HepG2 (cell line): ENCODE results near the gene ASB16. TPM values are rescaled to one million over a fixed set of nuclear protein-coding genes. Genes with fewer than 3 reads are reported as not detected.

Experiments used
- CEBPB ChIP-seq: IDR thresholded peaks from 2 replicates; pipeline ENCODE4 v1.6.1; 2011; ENCODE audit warnings: low read depth, low read length, improper control_type of control experiment, borderline replicate concordance
- DNMT3B ChIP-seq: conservative IDR thresholded peaks from 2 replicates; pipeline ENCODE4 v1.6.1; 2016; ENCODE audit warnings: missing biosample characterization, control low read depth
- EZH2 ChIP-seq: conservative IDR thresholded peaks from 2 replicates; pipeline ENCODE4 v1.6.1; 2012; ENCODE audit warnings: mild to moderate bottlenecking, low read depth, low read length, moderate library complexity
- FOXA3 ChIP-seq: IDR thresholded peaks from 2 replicates; pipeline ENCODE4 v1.6.1; 2016; ENCODE audit warnings: missing genetic modification reagents, missing compliant biosample characterization
- FUBP1 ChIP-seq: sonication (generic); formaldehyde crosslinking; IDR thresholded peaks from 2 replicates; pipeline ENCODE4 v1.5.1; 2020; ENCODE audit warnings: missing genetic modification reagents, mild to moderate bottlenecking, borderline replicate concordance
- IKZF4 ChIP-seq: sonication (generic); formaldehyde crosslinking; IDR thresholded peaks from 2 replicates; pipeline ENCODE4 v1.5.1; 2020; ENCODE audit warnings: borderline replicate concordance, mild to moderate bottlenecking, low read depth, missing genetic modification reagents; ENCODE audit errors: not compliant biosample characterization
- JUND ChIP-seq: sonication (generic); formaldehyde crosslinking; IDR thresholded peaks from 2 replicates; pipeline ENCODE4 v1.8.0; 2022; ENCODE audit warnings: mild to moderate bottlenecking, missing genetic modification reagents
- KLF6 ChIP-seq: IDR thresholded peaks from 2 replicates; pipeline ENCODE4 v1.8.0; 2016; ENCODE audit warnings: missing biosample characterization, missing genetic modification reagents
- KMT2A ChIP-seq: sonication (generic); formaldehyde crosslinking; IDR thresholded peaks from 2 replicates; pipeline ENCODE4 v1.4.0; 2020; ENCODE audit warnings: missing genetic modification reagents
- MED1 ChIP-seq: sonication (generic); formaldehyde crosslinking; IDR thresholded peaks from 2 replicates; pipeline ENCODE4 v1.4.0; 2020; ENCODE audit warnings: missing genetic modification reagents
- ONECUT2 ChIP-seq: sonication (generic); formaldehyde crosslinking; IDR thresholded peaks from 2 replicates; pipeline ENCODE4 v1.4.0; 2020; ENCODE audit warnings: missing genetic modification reagents
- PHF20 ChIP-seq: sonication (generic); formaldehyde crosslinking; IDR thresholded peaks from 2 replicates; pipeline ENCODE4 v1.5.0; 2020; ENCODE audit warnings: mild to moderate bottlenecking, missing genetic modification reagents
- POGK ChIP-seq: sonication (generic); formaldehyde crosslinking; conservative IDR thresholded peaks from 2 replicates; pipeline ENCODE4 v1.8.0; 2022; ENCODE audit warnings: mild to moderate bottlenecking, moderate library complexity, missing genetic modification reagents
- RAD21 ChIP-seq: fragments of 450-650 bp; formaldehyde crosslinking; IDR thresholded peaks from 2 replicates; pipeline ENCODE4 v1.5.0; 2020; ENCODE audit warnings: mild to moderate bottlenecking
- SALL1 ChIP-seq: sonication (generic); formaldehyde crosslinking; IDR thresholded peaks from 2 replicates; pipeline ENCODE4 v1.8.0; 2022; ENCODE audit warnings: mild to moderate bottlenecking, missing genetic modification reagents
- SETDB1 ChIP-seq: sonication (generic); formaldehyde crosslinking; IDR thresholded peaks from 2 replicates; pipeline ENCODE4 v1.5.1; 2020; ENCODE audit warnings: missing genetic modification reagents, mild to moderate bottlenecking, borderline replicate concordance
- SP4 ChIP-seq: sonication (generic); formaldehyde crosslinking; IDR thresholded peaks from 2 replicates; pipeline ENCODE4 v1.8.1; 2023; ENCODE audit warnings: mild to moderate bottlenecking, missing genetic modification reagents
- TAF15 ChIP-seq: fragments of 200-400 bp; formaldehyde crosslinking; IDR thresholded peaks from one replicate; pipeline ENCODE4 v1.6.1; 2018; ENCODE audit warnings: mild to moderate bottlenecking, low read depth, low read length; ENCODE audit not compliant: poor library complexity, severe bottlenecking
- ZNF136 ChIP-seq: sonication (generic); formaldehyde crosslinking; IDR thresholded peaks from 2 replicates; pipeline ENCODE4 v1.8.1; 2022; ENCODE audit warnings: low read depth, mild to moderate bottlenecking, moderate library complexity, missing genetic modification reagents
- polyA plus RNA-seq, 8 experiments: library from polyadenylated mRNA; depleted of rRNA in 3 of 8; stranded (reverse) in 7 of 8; unstranded in 1 of 8; fragments of >200 nt; fragmentation: Illumina TruSeq in 4 of 8; extraction: Trizol in 4 of 8; gene quantifications; 2 replicates each; pipeline versions ENCODE4 v1.2.1 to v1.2.3, GENCODE V29; 2011 to 2016; ENCODE audit warnings: low read depth in 4 of 8, missing spikeins in 1 of 8, mixed read lengths in 1 of 8; ENCODE audit not compliant: insufficient read depth in 1 of 8
- total RNA-seq, 5 experiments: library from RNA; depleted of rRNA; stranded (reverse); fragments of >200 nt; fragmentation: Illumina TruSeq; extraction: Trizol; gene quantifications; 2 replicates each; pipeline ENCODE4 v1.2.3, GENCODE V29; 2016; ENCODE audit warnings: low read depth in 1 of 5
- TF ChIP-seq, protein P1 (sequence below): sonication (generic); formaldehyde crosslinking; IDR thresholded peaks from 2 replicates; pipeline ENCODE4 v1.4.0; 2020; ENCODE audit warnings: missing genetic modification reagents
- TF ChIP-seq, protein P2 (sequence below): sonication (generic); formaldehyde crosslinking; IDR thresholded peaks from 2 replicates; pipeline ENCODE4 v1.5.0; 2020; ENCODE audit warnings: mild to moderate bottlenecking, low read depth, missing genetic modification reagents, borderline replicate concordance
- TF ChIP-seq, protein P3 (sequence below): sonication (generic); formaldehyde crosslinking; IDR thresholded peaks from 2 replicates; pipeline ENCODE4 v1.5.0; 2020; ENCODE audit warnings: mild to moderate bottlenecking, missing genetic modification reagents

ASB16 gene
- total and polyA plus RNA-seq, 2 of the 13 experiments (the other 11 are each of a cell fraction or from before 2014, with no cell fraction given): 0.07 TPM; not detected in 1

DNA sequence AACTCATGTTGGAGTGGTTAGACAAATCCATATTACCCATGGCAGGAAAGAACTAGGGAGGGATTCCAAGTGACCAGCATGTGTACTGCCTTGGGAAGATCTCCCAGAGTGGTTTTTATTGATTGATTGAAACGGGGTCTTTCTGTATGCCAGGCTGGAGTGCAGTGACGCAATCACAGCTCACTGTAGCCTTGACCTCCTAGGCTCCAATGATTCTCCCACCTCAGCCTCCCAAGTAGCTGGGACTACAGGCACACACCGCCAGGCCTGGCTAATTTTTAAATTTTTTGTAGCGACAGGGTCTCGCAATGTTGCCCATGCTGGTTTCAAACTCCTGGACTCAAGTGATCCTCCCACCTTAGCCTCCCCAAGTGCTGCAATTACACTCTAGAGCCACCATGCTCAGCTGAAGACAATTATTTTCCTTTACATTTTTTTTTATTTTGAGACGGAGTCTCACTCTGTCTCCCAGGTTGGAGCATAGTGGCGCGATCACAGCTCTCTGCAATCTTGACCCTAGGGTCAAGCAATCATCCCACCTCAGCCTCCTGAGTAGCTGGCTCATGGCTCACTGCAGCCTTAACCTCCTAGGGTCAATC, 13.8 kb downstream of the ASB16 start (continued):
- TF ChIP-seq MED1 (peak; percentile 27; the same call in 1 of the 2 replicates), KMT2A (CRISPR knock-in tag) (no peak), ONECUT2 (CRISPR knock-in tag) (peak; percentile 90), EZH2 (no peak), SP4 (CRISPR knock-in tag) (no peak), SETDB1 (CRISPR knock-in tag) (no peak), CEBPB (peak; percentile 88), KLF6 (CRISPR knock-in tag) (0 out of 2 replicates have a peak, but pooled peaks have one; percentile 22), POGK (CRISPR knock-in tag) (no peak), ZNF136 (no peak), SALL1 (CRISPR knock-in tag) (0 out of 2 replicates have a peak, but pooled peaks have one; percentile 25), PHF20 (CRISPR knock-in tag) (0 out of 2 replicates have a peak, but pooled peaks have one; percentile 21), FUBP1 (CRISPR knock-in tag) (no peak), IKZF4 (CRISPR knock-in tag) (no peak), FOXA3 (peak; percentile 26; the same call in 1 of the 2 replicates), DNMT3B (no peak), TAF15 (no peak), JUND (CRISPR knock-in tag) (no peak), RAD21 (no peak)
- TF ChIP-seq, protein P1, sequence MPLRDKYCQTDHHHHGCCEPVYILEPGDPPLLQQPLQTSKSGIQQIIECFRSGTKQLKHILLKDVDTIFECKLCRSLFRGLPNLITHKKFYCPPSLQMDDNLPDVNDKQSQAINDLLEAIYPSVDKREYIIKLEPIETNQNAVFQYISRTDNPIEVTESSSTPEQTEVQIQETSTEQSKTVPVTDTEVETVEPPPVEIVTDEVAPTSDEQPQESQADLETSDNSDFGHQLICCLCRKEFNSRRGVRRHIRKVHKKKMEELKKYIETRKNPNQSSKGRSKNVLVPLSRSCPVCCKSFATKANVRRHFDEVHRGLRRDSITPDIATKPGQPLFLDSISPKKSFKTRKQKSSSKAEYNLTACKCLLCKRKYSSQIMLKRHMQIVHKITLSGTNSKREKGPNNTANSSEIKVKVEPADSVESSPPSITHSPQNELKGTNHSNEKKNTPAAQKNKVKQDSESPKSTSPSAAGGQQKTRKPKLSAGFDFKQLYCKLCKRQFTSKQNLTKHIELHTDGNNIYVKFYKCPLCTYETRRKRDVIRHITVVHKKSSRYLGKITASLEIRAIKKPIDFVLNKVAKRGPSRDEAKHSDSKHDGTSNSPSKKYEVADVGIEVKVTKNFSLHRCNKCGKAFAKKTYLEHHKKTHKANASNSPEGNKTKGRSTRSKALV (CRISPR knock-in tag): no peak
- TF ChIP-seq, protein P2, sequence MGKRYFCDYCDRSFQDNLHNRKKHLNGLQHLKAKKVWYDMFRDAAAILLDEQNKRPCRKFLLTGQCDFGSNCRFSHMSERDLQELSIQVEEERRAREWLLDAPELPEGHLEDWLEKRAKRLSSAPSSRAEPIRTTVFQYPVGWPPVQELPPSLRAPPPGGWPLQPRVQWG (CRISPR knock-in tag): no peak
- TF ChIP-seq, protein P3, sequence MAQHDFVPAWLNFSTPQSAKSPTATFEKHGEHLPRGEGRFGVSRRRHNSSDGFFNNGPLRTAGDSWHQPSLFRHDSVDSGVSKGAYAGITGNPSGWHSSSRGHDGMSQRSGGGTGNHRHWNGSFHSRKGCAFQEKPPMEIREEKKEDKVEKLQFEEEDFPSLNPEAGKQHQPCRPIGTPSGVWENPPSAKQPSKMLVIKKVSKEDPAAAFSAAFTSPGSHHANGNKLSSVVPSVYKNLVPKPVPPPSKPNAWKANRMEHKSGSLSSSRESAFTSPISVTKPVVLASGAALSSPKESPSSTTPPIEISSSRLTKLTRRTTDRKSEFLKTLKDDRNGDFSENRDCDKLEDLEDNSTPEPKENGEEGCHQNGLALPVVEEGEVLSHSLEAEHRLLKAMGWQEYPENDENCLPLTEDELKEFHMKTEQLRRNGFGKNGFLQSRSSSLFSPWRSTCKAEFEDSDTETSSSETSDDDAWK (CRISPR knock-in tag): no peak
